Right kidney (tissue), 1 donor: ENCODE results near the gene SDHA.
"Not testable (repeated sequence)": the region's sequence is repeated elsewhere in the genome, so short reads cannot be mapped to it uniquely, and the experiment has no call there.

ENCODE experiments used
- DNase-seq: peaks from one replicate; pipeline ENCODE4 v3.0.0-alpha.2; 2016

SDHA gene

DNA sequence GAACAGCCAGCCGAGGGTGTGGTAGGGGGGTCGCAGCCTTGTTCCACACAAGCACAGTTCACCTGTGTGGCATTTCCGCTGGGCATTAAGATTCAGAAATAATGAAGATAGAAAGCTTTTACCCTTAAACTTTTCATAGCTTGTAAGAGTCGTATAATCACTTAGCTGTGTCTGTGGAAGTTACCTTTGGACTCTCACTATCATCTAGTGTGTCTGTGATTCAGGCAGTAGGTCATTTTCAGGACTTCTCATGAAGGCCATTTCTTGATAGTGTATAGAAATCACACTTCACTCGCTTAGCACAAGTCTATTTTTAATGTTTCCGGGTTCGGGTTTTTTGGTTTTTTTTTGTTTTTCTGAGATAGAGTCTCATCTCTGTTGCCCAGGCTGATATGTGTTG is 37.0 kb downstream of the SDHA start:
- not testable (repeated sequence) for DNase-seq

DNA sequence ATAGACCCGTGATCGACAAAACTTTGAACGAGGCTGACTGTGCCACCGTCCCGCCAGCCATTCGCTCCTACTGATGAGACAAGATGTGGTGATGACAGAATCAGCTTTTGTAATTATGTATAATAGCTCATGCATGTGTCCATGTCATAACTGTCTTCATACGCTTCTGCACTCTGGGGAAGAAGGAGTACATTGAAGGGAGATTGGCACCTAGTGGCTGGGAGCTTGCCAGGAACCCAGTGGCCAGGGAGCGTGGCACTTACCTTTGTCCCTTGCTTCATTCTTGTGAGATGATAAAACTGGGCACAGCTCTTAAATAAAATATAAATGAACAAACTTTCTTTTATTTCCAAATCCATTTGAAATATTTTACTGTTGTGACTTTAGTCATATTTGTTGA is 38.2 kb downstream of the SDHA start:
- DNase-seq: not testable (repeated sequence)

DNA sequence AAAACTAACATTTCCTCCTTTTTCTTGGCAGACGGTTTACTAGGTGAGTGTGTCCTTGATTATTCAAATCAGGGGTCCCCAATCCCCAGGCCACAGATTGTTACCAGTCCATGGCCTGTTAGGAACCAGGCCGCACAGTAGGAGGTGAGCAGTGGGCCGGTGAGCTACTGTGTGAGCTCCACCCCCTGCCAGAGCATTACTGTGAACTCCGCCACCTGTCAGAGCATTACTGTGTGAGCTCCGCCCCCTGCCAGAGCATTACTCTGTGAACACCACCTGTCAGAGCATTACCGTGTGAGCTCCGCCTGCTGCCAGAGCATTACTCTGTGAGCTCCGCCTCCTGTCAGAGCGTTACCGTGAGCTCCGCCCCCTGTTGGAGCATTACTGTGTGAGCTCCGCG is 39.0 kb downstream of the SDHA start:
- no peak for DNase-seq

DNA sequence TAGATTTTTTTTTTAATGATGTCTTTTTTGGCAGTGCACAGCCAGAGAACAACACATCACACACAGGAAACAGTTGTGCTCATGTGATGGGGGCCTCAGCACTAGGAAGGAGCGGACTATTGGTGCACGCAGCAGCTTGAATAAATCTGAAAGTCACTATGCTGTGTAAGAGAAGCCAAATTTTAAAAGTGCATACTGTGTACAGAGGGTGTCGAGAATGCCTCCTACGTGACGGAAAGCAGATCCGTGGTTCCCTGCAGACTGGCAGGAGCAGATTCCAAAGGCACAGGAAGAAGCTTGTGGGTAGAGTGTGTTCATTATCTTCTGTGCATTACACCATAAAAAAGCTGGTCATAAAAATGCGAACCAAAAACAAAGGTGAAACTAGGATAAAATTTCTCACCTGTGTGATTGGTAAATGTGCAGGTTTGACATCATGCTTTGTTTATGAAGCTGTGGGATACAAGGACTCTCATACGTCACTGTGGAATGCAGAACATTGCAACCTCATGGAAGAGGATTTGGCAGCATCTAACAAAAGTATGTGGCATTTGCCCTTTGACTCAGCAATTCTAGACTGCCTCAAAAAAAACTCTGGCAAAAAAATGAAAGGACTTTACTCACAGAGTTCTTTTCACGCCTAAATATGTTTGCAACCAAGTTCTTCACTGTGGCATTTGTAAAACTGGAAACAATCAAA is 45.3 kb downstream of the SDHA start:
- DNase-seq: not testable (repeated sequence)

DNA sequence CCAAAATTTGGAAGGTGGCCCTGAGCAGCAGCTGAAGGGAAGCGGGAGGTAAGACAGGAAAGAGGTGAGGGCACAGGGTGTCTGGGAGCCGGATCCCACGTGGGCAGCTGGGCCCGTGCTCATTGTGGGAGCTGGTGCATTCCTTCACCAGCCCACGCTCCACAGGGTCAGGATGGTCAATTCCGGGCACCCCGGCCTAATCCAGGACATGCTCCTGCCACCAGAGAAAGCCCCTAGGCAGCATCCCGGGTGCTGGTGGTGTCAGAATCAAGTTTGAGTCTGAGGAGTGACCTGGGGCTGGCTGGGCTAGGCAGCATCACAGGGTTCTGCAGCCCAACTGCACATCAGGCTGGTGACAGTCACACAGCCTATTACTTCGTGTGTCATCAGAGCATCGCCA is 46.2 kb downstream of the SDHA start:
- no peak for DNase-seq

DNA sequence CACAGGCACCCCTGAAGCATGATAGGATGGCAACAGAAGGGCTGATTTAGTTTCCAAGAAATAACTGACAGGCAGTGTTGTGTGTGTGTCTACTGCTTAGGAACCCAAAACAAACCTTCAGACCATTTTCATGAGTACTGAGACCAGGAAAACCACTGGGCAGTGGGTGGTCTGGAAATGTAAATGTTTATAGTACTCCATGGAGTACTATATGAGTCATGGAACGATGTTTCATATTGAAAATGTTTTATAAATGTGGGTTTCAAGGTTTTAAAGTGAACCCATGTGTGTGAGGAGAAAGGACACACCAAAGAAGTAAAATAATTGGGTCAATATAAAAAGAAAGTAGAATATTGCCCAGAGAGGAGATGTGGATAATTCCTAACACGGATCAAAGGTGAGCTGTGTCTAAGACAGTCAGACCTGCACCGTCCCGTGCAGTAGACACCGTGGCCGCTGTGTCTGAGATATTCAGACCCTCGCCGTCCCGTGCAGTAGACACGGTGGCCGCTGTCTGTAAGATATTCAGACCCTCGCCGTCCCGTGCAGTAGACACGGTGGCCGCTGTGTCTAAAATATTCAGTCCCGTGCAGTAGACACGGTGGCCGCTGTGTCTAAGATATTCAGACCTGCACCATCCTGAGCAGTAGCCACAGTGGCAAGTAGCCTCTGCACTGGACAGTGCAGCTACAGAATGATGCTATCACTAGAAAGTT is 48.3 kb downstream of the SDHA start:
- not testable (repeated sequence) for DNase-seq

DNA sequence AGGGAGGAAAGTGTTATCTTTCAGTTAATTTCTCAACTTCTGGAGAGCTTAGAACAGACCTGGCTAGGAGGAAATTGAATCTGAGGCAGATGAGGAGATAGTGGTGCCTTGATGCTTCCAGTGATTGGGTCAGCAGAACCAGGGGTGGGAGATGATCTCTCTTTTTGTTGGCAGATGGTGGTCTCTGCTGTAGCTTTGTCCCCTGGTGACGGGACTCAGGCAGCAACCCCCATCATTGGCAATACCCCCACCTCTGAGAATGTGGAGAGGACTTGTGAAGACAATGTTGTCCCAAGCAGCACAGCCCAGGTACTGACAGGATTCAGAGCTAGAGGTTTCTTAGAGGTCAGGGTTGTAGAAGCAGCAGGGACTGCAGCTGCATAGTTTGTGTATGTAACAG is 49.6 kb downstream of the SDHA start:
- DNase-seq: no peak

DNA sequence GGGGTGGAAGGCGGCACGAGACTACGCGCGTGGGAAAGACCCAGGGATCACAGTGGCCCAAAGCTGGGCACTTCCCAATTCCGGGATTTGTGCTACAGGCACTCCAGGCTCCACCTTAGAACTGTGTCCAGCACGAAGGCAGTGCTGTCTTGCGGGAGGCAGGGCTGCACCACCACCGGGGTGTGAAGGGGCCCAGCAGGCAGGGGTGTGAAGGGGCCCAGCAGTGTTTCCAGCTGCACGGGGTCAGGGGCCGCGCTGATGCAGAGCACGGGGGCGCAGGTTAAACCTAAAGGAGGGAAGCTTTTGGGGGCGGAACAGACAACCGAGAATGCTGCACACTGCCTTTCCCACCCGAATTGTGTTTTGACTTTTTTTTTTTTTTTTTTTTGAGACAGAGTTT is 52.2 kb downstream of the SDHA start:
- peak; percentile 12 for DNase-seq

DNA sequence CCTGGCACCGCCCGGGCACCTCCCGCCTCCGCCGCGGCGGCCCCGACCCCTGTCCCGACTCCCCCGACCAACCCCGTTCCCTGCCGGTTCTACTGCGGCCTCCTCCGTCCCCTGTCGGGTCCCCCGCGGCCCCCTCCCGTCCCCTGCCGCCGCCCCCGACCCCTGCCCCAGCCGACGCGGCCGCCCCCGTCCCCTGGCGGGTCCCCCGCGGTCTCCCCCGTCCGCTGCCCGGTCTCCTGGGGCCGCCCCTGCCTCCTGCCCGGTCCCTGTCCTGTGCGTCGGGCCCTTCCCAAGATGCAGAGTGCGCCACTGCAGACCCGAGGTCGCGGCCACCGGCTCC is 53.7 kb downstream of the SDHA start:
- DNase-seq: not testable (repeated sequence)

DNA sequence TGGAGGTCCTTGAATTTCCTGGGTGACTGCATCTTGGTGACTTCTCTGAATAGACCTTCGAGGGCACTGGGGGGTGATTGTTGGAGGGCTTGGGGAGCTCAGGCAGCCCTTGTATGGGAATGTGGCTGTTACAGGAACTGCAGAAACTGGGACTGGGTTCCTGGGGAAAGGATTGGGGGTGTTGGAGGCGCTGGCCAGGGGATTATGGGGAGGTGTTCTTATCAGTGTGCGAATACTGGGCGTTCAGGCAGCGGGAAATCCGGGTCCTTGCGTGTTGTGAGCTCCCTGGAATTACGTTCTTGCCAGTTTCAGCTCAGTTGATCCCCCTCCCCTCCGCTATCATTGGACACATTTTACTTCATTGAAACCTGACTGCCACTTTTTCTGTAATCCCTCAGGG is 55.0 kb downstream of the SDHA start:
- DNase-seq: not testable (repeated sequence)

DNA sequence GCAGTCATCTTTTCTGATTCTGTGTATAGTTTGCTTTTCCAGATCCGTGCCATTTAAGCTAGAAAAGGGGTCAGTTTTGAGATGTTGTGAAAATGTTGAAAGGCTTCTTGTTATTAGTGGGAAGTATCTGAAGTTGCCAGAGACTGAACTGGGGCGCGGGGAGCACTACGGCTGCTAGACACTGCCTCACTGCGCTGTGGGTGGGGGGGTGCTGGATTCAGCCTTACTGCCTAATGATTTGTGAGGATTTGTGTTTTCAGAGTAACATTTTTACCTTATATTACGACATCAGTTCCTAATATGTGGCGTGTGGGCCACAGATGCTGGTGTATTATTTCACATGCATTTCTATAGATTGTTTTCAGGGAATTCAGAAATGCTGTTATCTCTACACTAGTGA is 55.4 kb downstream of the SDHA start:
- DNase-seq: not testable (repeated sequence)

DNA sequence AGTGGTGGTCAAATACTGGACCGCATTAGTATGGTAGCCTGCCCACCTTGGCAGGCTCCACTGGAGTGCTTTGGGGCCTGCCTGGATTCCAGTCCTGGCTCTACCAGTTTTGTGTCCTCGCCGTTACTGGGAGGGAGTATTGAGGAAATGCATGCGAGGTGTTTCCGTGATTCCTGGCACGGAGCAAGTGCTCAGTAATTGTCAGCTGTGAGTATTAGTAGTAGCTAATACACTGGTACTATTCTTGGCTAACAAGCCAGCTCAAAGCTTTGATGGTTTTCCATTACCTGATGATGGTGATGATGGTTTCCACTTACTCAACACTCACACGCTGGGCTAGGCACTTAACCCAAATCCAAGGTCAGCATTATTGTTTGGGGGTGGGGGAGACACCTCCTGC is 56.2 kb downstream of the SDHA start:
- not testable (repeated sequence) for DNase-seq

DNA sequence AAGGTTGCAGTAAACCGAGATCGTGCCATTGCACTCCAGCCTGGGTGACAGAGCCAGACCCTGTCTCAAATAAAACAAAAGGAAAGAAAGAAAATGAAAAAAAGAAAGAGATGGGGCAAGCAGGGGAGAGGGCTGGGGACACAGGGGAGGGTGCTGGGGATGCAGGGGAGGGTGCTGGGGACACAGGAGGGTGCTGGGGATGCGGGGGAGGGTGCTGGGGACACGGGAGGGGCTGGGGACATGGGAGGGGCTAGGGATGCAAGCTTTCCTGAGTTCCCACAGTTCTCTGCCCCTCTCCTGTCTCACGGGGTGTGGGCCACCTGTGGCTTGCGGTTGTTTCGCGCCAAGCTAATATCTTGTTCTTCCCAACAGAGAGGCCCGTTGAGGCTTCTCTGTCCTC is 60.5 kb downstream of the SDHA start:
- no peak for DNase-seq

DNA sequence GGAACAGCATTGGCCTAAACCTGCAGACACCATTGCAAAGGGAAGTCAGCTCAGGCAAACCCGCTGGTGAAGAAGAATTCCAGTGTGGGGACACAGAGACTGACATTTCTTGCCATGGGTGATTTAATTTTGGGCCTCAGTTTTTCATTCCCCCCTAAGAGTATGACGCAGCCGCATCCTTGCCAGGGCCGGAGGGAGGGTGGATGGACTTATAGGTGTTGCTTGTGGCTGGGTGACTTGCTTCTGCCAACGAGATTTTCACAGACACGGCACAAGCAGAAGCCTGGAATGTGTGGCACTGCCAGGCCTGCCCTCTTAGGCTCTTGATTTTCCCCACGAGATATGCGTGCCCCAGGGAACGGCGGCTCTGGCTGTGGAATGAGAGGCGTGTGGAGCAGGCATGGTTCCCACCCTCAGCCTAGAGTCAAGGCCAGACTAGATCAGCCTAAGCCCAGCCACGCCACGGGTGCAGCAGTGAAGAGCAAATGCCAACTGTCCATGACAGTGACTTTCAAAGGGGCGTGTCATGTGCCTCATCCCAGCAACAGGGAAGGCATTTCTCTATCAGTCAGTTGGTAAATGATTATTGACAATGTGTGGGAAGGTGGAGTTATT is 61.0 kb downstream of the SDHA start:
- not testable (repeated sequence) for DNase-seq

DNA sequence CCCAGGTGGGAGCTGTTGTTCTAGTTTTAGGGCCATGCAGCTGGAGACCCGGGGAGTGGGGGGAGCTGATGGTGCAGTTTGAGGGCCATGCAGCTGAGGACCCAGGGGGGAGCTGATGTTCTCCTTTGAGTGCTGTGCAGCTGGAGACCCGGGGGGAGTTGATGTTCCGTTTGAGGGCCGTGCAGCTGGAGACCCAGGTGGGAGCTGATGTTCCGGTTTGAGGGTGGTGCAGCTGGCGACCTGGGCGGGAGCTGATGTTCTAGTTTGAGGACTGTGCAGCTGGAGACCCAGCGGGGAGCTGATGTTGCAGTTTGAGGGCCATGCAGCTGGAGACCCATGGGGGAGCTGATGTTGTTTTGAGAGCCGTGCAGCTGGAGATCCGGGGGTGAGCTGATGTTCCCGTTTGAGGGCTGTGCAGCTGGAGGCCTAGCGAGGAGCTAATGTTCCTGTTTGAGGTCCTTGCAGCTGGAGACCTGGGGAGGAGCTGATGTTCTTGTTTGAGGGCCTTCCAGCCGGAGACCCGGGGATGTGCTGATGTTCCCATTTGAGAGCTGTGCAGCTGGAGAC is 68.0 kb downstream of the SDHA start:
- no peak for DNase-seq

DNA sequence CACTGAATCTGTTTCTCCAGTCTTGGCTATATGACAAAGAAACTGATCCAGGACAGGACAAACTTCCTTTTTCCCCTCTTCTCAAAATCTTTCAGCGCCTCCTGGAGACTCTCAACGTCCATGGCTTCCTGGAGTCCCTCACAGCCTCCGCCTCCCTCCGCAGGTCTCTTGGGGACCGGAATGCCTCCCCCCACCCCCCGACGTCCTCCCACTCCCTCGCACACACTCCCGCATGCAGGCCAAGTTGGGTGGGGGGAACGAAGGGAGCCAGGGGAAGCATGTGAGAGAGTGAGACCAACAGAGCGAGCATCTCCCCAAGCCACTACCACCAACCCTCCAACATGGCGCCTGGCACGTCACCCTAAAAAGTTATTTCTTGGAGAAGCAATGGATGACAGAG is 72.1 kb downstream of the SDHA start:
- DNase-seq: not testable (repeated sequence)

DNA sequence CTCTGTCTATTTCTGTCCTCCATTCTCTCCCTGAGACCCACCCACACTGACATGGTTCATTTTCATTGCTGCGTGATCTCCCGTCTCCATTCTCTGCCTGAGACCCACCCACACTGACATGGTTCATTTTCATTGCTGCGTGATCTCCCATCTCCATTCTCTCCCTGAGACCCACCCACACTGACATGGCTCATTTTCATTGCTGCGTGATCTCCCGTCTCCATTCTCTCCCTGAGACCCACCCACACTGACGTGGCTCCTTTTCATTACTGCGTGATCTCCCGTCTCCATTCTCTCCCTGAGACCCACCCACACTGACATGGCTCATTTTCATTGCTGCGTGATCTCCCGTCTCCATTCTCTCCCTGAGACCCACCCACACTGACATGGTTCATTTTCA is 73.2 kb downstream of the SDHA start:
- not testable (repeated sequence) for DNase-seq

DNA sequence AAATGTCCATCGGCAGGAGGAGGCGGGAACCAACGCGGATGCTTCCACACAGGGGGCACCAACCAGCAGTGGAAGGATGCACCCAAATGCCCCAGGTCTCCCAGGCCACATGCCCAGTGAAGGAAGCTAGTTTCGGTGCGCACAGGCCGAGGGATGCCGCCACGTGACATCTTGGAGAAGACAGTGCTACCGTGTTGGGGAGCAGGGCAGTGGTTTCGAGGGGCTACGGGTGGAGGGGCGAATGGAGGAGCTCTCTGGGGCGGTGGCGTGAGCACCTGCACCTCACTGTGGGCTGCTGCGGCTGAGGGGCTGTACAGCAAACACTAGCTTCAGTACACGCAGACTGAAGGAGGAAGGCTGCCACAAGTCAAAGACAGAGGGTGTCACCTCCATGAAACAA is 76.7 kb downstream of the SDHA start:
- not testable (repeated sequence) for DNase-seq

DNA sequence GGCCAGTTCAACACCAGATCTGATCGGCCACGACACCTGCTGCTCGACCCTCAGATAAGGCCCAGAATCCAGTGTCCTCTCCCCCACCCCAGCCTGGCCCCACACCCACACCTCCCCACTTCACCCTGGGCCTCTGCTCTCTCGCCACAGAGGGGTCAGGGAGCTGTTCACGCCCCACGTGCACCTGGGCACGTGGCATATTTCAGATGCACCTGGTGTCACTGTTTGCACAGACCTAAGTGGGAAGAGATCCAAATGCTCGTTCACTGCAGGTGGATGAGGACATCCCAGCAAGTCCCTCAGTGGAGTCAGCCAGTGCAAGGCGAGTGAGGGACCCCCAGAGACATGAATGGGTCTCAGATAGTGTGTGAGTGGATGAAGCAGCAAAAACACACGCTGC is 78.1 kb downstream of the SDHA start:
- DNase-seq: not testable (repeated sequence)

DNA sequence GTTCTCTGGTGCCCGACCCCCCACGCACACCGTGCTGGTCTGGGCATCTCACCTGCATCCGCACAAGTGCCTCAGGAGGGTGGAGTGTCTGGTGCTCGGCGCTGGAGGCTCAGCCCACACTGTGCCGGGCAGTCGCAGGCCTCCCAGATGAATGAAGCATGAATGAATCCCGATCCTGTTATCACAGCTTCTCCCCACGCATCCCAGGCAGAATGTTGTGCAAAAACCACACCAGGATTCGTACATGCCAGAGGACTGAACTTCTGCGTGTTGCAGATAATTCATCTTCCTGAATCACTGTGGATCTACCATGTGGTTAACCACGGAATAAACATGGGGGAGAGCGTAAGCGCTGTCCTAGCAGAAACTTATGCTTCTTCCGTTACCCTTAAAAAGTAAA is 78.8 kb downstream of the SDHA start:
- DNase-seq: not testable (repeated sequence)

DNA sequence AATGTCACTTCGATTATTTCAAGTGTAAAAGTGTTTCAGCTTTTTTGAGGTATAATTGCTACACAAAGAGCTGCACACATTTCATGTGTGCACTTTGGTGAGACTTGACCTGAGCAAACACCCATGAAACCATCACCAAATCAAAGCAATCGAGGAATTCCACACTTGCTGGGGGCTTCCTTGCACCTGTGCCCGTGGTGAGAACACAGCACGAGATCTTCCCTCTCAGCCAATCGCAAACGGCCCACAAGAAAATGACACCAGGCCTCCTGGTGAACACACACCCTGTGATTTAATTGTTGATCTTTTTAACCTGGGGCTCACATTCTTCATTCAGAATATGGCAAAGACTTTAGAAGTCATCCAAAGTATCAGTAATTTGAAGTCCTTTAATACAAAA is 79.3 kb downstream of the SDHA start:
- not testable (repeated sequence) for DNase-seq

DNA sequence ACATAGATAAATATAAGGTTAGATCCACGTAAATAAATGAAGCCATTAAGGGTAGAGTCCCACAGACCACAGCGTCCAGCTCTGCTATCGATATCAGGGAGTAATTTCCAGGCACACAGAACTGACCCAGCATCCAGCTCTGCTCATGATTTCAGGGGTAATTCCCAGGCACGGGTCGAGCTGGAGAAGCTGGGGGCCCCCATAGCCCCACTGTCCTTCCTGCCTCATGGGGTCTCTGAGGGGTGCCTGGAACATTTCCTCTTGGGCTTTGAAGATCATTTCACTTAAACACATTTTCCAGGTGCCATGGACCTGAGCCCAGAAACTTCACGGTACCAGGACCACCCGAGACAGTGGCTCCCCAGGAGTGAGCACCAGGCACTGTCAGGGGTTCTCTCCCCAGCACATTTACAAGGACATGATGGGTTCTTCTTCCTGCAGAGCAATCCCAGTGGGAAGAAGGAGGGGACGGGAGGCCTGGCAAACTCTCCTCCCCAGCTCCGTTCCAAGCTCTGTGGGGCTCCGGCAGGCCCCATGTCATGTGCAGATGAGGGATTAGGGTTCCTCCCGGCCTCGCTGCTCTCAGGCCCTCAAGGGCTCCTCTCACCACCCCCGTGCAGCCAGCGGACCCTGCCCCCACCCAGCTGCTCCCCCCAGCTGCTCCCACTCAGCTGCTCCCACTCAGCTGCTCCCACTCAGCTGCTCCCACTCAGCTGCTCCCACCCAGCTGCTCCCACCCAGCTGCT is 80.0 kb downstream of the SDHA start:
- not testable (repeated sequence) for DNase-seq

DNA sequence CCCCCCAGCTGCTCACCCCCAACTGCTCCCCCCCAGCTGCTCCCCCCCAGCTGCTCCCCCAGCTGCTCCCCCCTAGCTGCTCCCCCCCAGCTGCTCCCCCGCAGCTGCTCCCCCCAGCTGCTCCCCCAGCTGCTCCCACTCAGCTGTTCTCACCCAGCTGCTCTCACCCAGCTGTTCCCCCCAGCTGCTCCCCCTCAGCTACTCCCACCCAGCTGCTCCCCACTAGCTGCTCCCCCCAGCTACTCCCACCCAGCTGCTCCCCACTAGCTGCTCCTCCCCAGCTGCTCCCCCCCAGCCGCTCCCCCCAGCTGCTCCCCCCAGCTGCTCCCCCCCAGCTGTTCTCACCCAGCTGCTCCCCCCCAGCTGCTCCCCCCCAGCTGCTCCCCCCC is 80.6 kb downstream of the SDHA start:
- no peak for DNase-seq
